ENCODE measurements around the gene C12orf56.

Gene C12orf56

DNA sequence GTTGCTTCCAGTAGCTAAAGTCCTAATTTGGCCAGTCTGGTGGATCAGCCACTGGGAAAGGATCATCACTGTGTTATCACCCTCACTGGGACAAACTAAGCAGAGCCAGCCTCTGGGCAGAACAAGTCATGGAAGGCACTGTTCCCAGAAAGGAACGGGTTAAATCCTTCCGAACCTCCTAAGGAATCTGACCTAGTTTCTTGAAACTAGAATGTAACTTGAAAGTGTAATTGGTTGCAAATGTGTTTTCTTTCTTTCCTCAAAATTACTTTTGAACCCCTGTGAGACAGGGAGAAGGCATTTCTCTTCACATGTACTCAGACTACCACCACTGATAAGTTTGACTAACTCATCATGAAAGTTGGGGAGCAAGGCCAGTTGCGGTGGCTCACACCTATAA is 149.8 kb downstream of the C12orf56 start:
- H3K27ac ChIP-seq = no peak overlapping the region
- TF ChIP-seq, protein P1, sequence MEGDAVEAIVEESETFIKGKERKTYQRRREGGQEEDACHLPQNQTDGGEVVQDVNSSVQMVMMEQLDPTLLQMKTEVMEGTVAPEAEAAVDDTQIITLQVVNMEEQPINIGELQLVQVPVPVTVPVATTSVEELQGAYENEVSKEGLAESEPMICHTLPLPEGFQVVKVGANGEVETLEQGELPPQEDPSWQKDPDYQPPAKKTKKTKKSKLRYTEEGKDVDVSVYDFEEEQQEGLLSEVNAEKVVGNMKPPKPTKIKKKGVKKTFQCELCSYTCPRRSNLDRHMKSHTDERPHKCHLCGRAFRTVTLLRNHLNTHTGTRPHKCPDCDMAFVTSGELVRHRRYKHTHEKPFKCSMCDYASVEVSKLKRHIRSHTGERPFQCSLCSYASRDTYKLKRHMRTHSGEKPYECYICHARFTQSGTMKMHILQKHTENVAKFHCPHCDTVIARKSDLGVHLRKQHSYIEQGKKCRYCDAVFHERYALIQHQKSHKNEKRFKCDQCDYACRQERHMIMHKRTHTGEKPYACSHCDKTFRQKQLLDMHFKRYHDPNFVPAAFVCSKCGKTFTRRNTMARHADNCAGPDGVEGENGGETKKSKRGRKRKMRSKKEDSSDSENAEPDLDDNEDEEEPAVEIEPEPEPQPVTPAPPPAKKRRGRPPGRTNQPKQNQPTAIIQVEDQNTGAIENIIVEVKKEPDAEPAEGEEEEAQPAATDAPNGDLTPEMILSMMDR (conservative IDR thresholded peaks at IDR 0.05) = no peak

DNA sequence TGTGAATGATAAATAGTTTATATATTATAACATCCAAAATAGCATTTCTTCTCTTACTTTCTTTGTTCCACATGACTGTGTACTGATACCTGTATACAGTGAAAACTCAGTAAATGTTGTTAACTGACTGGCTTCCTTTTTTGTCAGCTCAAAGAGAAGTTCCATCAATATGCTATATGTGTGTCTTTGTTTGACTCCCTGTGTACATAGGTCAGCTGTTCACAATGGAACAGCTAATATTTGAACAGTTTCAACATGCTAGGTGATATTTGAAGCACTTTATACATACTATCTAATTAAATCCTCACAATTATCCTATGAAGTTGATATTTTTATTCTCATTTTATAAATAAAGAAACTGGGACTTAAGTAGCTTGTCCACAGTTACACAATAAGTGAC is 153.2 kb downstream of the C12orf56 start:
- H3K27ac ChIP-seq = no peak overlapping the region
- TF ChIP-seq, protein P1 (conservative IDR thresholded peaks at IDR 0.05) = no peak

DNA sequence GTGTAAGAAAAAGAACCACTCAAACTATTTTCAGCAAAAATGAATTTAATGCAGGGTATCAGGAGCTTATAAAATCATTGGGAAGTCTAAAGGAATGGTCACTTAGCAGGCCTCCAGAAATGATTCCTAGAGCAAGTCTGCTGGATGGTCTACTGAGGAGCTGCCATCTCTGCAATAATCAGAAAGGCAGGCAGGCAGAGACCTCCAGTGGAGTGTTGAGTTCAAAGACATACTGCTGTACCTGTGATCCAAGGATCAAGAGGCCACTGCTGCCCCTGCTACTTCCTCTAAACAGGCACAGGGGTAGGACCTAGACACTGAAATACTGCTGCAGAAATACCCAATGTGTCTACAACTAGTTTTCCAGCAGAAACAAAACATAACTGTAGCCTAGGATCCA is 154.0 kb downstream of the C12orf56 start:
- H3K27ac ChIP-seq = no peak overlapping the region
- TF ChIP-seq, protein P1 (conservative IDR thresholded peaks at IDR 0.05) = no peak

DNA sequence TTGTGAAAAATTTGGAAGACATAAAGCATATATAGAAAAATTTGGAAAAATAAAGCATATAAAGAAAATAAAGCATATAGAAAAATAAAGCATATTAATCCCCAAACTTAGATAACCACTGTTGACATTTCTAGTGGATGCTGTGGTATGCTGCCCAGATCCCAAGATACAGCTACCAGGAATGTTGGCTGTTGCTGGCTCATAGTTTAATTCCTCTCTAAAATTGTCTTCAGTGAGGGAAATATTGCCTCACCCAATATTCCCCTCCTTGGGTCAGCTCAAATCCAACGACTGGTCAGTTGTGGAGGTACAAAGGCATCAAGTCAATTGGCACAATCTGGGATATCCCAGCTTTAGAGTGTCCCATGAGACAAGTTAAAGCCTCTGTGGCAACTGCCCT is 158.4 kb downstream of the C12orf56 start:
- no peak overlapping the region for H3K27ac ChIP-seq
- TF ChIP-seq, protein P1 (conservative IDR thresholded peaks at IDR 0.05) = no peak

DNA sequence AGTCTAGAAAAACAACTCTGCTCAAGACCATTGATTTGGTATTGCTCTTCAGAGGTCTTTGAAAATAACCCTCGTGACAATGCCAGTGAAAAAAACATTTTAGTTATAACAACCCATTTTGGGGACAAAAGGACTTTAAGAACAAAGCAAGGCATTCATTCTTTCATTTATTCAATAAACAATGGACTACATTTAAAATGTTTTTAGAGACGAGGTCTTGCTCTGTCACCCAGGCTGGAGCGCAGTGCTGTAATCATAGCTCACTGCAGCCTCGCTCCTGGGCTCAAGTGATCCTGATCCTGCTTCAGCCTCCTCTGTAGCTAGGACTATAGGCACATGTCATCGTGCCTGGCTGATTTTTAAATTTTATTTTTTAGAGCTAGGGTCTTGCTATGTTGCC is 160.8 kb downstream of the C12orf56 start:
- H3K27ac ChIP-seq = no peak overlapping the region
- TF ChIP-seq, protein P1 (conservative IDR thresholded peaks at IDR 0.05) = no peak

DNA sequence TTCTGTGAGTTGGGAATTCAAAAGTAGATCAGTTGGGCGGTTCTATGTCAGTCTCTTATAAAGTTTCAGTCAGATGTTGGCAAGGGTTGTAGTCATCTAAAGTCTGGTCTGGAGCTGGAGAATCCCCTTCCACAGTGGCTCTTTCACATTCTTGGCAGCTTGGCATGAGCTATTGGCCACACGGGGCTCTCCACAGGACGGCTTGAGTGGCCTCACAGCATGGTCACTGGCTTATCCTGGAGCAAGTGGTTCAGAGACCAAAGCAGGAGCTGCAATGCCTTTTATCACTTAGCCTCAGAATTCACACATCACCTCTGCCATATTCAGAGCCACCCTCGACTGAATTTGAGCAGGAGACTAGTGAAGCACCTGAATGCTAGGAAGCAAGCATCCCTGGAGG is 161.3 kb downstream of the C12orf56 start:
- TF ChIP-seq, protein P1 (conservative IDR thresholded peaks at IDR 0.05) = no peak

DNA sequence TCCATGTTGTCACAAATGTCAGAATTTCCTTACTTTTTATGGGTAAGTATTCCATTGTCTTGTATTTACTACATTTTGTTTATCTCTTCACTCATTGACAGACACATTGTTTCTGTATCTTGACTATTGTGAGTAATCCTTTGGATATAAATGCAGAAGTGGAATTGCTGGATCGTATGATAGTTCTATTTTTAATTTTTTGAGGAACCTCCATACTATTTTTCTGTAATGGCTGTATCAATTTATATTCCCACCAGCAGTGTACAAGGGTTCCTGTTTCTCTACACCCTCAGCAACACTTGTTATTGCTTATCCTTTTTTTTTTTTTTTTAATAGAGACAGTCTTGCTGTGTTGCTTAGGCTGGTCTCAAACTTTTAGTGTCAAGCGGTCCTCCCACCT is 164.9 kb downstream of the C12orf56 start:
- TF ChIP-seq, protein P1 (conservative IDR thresholded peaks at IDR 0.05) = no peak
- H3K27ac ChIP-seq = no peak overlapping the region

More for the DNA sequence above, 161.3 kb downstream of the C12orf56 start:
- no peak overlapping the region for H3K27ac ChIP-seq

Measured in VCaP (cell line).